ENCODE measurements around the gene EYA4.

- no peak for TF ChIP-seq POLR2A (IDR thresholded peaks at IDR 0.05)
- TF ChIP-seq CTCF (IDR thresholded peaks at IDR 0.05 in 8 of 11, conservative IDR thresholded peaks at IDR 0.05 in 3 of 11): no peak
Measured at GRCh38 chr6:133468591-133468990, 227.4 kb downstream of the EYA4 start.
